Ascending aorta (tissue), 2 donors: ENCODE data around the gene ZNF581. TPM values are rescaled to one million over a fixed set of nuclear protein-coding genes. Genes with fewer than 3 reads are reported as not detected.

Experiments
- DNase-seq, 2 donors: peaks; one replicate each; pipeline ENCODE4 v3.0.0-alpha.2; 2019; ENCODE audit warnings: low spot score in 2 of 2
- H3K27ac ChIP-seq, 2 donors: fragments of 200-600 bp; sonication (generic); one replicate each; pipeline ENCODE4 v1.5.1; 2016 to 2017; ENCODE audit warnings: mild to moderate bottlenecking in 1 of 2
- H3K27me3 ChIP-seq: fragments of 200-600 bp; sonication (generic); one replicate; pipeline ENCODE4 v1.5.1; 2017
- H3K36me3 ChIP-seq, 2 donors: fragments of 200-600 bp; sonication (generic); one replicate each; pipeline ENCODE4 v1.5.1; 2016
- H3K4me1 ChIP-seq, 2 donors: fragments of 200-600 bp; sonication (generic); one replicate each; pipeline ENCODE4 v1.5.1; 2016 to 2017; ENCODE audit warnings: mild to moderate bottlenecking in 1 of 2
- H3K4me3 ChIP-seq, 2 donors: fragments of 200-600 bp; sonication (generic); one replicate each; pipeline ENCODE4 v1.5.1; 2016 to 2017; ENCODE audit warnings: mild to moderate bottlenecking in 1 of 2
- H3K9me3 ChIP-seq, 2 donors: fragments of 200-600 bp; sonication (generic); one replicate each; pipeline ENCODE4 v1.5.1; 2016
- intact Hi-C: fragments of 100-400 bp; cut with DNase I; formaldehyde crosslinking; loops from one replicate; pipeline ENCODE4 v1.15.1; 2023
- total RNA-seq: library from RNA; depleted of rRNA; stranded (reverse); fragments of >200 nt; gene quantifications from one replicate; pipeline ENCODE4 v1.1.0, GENCODE V29; 2016
- TF ChIP-seq, protein P1 (sequence below), 3 experiments: fragments of 200-600 bp in 2 of 3; fragments of 450-650 bp in 1 of 3; sonication (generic) in 2 of 3; IDR thresholded peaks; one replicate each; pipeline ENCODE4 v1.5.1; 2016 to 2019; ENCODE audit warnings: antibody characterized with exemption in 3 of 3, mild to moderate bottlenecking in 1 of 3, moderate library complexity in 1 of 3

Gene ZNF581
- total RNA-seq, 1 donor from 2014 or later = 12.1 TPM

- no peaks in the 10 kb centered on the region for H3K4me1 ChIP-seq
- H3K4me3 ChIP-seq = no peak overlapping the region
- intact Hi-C loops = no loop called here
- H3K9me3 ChIP-seq = no peaks in the 10 kb centered on the region
- no peak for DNase-seq
- no peak overlapping the region for H3K27ac ChIP-seq
- TF ChIP-seq, protein P1, sequence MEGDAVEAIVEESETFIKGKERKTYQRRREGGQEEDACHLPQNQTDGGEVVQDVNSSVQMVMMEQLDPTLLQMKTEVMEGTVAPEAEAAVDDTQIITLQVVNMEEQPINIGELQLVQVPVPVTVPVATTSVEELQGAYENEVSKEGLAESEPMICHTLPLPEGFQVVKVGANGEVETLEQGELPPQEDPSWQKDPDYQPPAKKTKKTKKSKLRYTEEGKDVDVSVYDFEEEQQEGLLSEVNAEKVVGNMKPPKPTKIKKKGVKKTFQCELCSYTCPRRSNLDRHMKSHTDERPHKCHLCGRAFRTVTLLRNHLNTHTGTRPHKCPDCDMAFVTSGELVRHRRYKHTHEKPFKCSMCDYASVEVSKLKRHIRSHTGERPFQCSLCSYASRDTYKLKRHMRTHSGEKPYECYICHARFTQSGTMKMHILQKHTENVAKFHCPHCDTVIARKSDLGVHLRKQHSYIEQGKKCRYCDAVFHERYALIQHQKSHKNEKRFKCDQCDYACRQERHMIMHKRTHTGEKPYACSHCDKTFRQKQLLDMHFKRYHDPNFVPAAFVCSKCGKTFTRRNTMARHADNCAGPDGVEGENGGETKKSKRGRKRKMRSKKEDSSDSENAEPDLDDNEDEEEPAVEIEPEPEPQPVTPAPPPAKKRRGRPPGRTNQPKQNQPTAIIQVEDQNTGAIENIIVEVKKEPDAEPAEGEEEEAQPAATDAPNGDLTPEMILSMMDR (IDR thresholded peaks at IDR 0.05) = no peak
- peaks cover 91 to 95% of the 10 kb centered on the region in 2 donors for H3K36me3 ChIP-seq
- H3K27me3 ChIP-seq = no peaks in the 10 kb centered on the region
Measured at GRCh38 chr19:55690769-55691545, 47.5 kb downstream of the ZNF581 start.

DNA sequence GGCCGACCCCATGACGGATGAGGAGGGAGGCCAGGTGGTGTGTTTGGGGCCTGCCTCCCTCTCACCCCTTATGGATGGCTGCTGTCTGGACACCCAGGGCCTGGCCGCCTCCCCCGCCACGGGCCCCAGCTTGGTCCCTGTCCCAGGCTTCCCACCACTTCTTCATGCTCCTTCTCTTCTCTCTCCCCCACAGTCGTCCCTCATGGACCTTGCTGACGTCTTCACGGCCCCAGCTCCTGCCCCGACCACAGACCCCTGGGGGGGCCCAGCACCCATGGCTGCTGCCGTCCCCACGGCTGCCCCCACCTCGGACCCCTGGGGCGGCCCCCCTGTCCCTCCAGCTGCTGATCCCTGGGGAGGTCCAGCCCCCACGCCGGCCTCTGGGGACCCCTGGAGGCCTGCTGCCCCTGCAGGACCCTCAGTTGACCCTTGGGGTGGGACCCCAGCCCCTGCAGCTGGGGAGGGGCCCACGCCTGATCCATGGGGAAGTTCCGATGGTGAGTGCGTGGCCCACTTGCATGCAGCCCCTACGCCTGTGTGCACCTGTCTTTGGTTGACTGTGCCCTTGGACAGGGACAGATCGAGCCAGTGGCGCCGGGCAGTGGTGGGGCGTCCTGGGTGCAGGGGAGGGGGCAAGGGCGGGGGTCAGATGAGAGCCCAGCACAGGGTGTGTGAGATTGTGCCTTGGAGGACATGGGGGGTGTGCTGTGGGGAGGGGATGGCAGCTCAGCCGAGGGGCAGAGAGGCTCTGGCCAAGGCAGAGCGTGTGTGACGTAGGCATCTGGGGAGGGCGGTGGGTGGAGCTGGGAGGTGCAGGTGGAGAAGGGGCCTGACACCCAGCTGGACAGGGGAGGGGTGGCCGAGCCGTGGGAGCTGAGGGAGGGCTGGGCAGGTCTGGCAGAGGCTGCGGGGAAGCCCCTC lies 48.4 kb downstream of the ZNF581 start:
- H3K36me3 ChIP-seq = peaks cover 91 to 94% of the 10 kb centered on the region in 2 donors

DNA sequence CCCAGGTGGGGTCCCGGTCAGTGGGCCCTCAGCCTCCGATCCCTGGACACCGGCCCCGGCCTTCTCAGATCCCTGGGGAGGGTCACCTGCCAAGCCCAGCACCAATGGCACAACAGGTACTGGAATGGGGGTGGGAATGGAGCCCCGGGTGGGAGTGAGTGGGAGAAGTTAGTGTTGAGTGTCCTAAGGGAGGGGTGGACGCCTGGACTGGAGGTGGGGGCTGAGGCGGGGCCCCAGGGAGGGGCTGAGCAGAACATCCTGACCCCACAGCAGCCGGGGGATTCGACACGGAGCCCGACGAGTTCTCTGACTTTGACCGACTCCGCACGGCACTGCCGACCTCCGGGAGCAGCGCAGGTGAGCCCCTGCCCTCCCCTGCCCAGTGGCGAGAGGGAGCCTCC lies 49.2 kb downstream of the ZNF581 start:
- no peak for DNase-seq
- peaks cover 84 to 92% of the 10 kb centered on the region in 2 donors for H3K36me3 ChIP-seq
- H3K27me3 ChIP-seq = no peaks in the 10 kb centered on the region
- TF ChIP-seq, protein P1 (IDR thresholded peaks at IDR 0.05) = no peak
- no peak overlapping the region for H3K4me3 ChIP-seq
- H3K9me3 ChIP-seq = no peaks in the 10 kb centered on the region
- no peak overlapping the region for H3K27ac ChIP-seq
- intact Hi-C loops = no loop called here
- no peaks in the 10 kb centered on the region for H3K4me1 ChIP-seq

More for the DNA sequence above, 48.4 kb downstream of the ZNF581 start:
- no peak for DNase-seq
- intact Hi-C loops = no loop called here
- Histone ChIP-seq H3K27me3 (no peaks in the 10 kb centered on the region), H3K27ac (no peak overlapping the region), H3K4me1 (no peaks in the 10 kb centered on the region), H3K9me3 (no peaks in the 10 kb centered on the region), H3K4me3 (no peak overlapping the region)
- TF ChIP-seq, protein P1 (IDR thresholded peaks at IDR 0.05) = no peak

DNA sequence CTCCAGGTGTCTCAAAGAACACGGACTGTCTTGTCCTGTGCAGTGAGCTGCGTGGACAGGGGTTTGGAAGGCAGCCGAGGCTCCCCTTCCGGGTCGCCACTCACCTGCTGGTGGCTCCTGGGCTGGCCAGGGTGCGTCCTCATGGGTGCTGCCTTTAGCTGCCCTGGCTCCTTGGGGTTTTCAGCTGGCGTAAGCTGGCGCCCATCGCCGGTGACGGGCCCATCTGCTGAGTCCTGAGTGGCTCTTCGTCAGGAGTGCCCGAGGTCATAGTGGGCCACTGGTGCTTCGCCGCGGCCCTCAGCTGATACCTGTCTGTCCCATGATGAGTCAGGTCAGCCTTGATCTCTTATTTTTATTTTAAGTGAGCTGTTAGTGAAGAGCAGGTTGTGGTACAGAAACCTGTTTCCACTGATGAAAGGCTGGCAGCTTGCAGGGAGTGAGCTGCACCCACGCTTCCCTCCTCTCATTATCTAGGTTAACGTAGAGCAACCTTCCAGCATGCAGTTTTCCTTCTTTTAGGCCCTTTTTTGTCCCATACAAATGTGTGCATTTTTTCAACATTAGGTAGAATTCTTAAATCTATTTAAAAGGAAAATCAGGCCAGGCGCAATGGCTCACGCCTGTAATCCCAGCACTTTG lies 50.0 kb downstream of the ZNF581 start:
- Histone ChIP-seq H3K27me3 (no peaks in the 10 kb centered on the region), H3K4me3 (no peak overlapping the region), H3K36me3 (peaks cover 82 to 89% of the 10 kb centered on the region in 2 donors), H3K27ac (no peak overlapping the region), H3K4me1 (no peaks in the 10 kb centered on the region), H3K9me3 (no peaks in the 10 kb centered on the region)
- TF ChIP-seq, protein P1 (IDR thresholded peaks at IDR 0.05) = no peak
- no peak for DNase-seq
- intact Hi-C loops = no loop called here

GRCh38 chr19:55694241-55694655 lies 50.8 kb downstream of the ZNF581 start:
- TF ChIP-seq, protein P1 (IDR thresholded peaks at IDR 0.05) = no peak
- DNase-seq = no peak
- H3K27me3 ChIP-seq = no peaks in the 10 kb centered on the region

More at GRCh38 chr19:55694241-55694655, 50.8 kb downstream of the ZNF581 start:
- H3K36me3 ChIP-seq = peaks cover 74 to 83% of the 10 kb centered on the region in 2 donors
- H3K4me3 ChIP-seq = no peak overlapping the region
- intact Hi-C loops = no loop called here
- no peaks in the 10 kb centered on the region for H3K4me1 ChIP-seq
- no peak overlapping the region for H3K27ac ChIP-seq
- H3K9me3 ChIP-seq = no peaks in the 10 kb centered on the region
